GM12892 (cell line): ENCODE measurements around the gene EIF3L. TPM values are rescaled to one million over a fixed set of nuclear protein-coding genes. Genes with fewer than 3 reads are reported as not detected.
"Not testable (repeated sequence)": the region's sequence is repeated elsewhere in the genome, so short reads cannot be mapped to it uniquely, and the experiment has no call there.

Experiments used
- DNase-seq: peaks from one replicate; pipeline ENCODE4 v3.0.0; 2011; ENCODE audit not compliant: insufficient read length
- FAIRE-seq: peaks from 2 replicates; lab custom pipeline; 2011; peaks lifted over from hg19 to GRCh38; lab: Jason Lieb, UNC
- POLR2A ChIP-seq: IDR thresholded peaks from 2 replicates; pipeline ENCODE4 v1.6.1; 2011; ENCODE audit warnings: low read depth, low read length, control low read depth
- POLR2AphosphoS5 ChIP-seq: IDR thresholded peaks from 2 replicates; pipeline ENCODE4 v1.6.1; 2011; ENCODE audit warnings: low read depth, low read length, control low read depth
- TAF1 ChIP-seq: IDR thresholded peaks from 2 replicates; pipeline ENCODE4 v1.6.1; 2011; ENCODE audit warnings: low read depth, mild to moderate bottlenecking, control low read depth, low read length, borderline replicate concordance
- polyA plus RNA-seq: library from polyadenylated mRNA; unstranded; fragments of >200 nt; gene quantifications from one replicate; pipeline ENCODE4 v1.2.1, GENCODE V29; 2012; ENCODE audit warnings: missing spikeins, inconsistent platforms; ENCODE audit not compliant: missing spikeins

The EIF3L gene
- polyA plus RNA-seq = 599 TPM

DNA sequence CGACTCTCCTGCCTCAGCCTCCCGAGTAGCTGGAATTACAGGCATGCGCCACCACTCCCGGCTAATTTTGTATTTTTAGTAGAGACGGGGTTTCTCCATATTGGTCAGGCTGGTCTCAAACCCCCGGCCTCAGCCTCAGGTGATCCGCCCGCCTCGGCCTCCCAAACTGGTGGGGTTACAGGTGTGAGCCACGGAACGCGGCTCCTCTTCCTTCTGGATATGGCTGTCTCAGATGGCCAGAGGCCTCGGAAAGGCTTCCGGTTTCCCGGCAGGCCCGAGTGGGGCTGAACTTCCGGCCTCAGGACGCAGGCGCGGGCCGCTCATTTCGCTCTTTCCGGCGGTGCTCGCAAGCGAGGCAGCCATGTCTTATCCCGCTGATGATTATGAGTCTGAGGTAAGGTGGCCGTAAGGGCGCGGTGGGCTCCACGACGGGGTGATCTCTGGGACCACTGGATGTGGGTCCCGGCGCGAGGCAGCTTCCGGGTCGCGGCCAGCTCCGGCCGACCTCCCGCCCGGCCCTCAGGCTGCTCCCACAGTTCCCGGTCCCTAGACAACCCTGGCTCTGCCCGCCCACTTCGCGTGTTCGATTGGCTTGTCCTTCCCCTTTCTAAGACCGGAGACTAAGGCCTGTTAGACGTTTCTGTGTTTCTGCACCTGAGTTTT lies at the start of gene EIF3L:
EIF3L (plus strand) TSS at position 331 of the 663 bp plus-strand sequence; CDS start at position 362, 31 bp downstream.
- FAIRE-seq (peak; percentile 91), DNase-seq (peak; percentile 93)
- TF ChIP-seq TAF1 (peak; percentile 81), POLR2A (peak; percentile 94), POLR2AphosphoS5 (peak; percentile 96)

DNA sequence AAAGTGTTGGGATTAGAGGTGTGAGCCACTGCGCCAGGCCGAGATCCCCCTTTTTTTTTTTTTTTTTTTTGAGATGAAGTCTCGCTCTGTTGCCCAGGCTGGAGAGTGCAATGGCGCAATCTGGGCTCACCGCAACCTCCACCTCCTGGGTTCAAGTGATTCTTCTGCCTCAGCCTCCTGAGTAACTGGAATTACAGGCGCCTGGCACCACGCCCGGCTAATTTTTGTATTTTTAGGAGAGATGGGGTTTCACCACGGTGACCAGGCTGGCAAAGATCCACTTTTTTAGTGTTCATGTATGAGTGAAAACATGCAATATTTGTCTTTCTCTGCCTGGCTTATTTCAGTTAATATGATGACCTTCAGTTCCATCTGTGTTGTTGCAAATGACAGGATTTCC lies 49.2 kb upstream of the EIF3L start:
- DNase-seq, FAIRE-seq: not testable (repeated sequence)

DNA sequence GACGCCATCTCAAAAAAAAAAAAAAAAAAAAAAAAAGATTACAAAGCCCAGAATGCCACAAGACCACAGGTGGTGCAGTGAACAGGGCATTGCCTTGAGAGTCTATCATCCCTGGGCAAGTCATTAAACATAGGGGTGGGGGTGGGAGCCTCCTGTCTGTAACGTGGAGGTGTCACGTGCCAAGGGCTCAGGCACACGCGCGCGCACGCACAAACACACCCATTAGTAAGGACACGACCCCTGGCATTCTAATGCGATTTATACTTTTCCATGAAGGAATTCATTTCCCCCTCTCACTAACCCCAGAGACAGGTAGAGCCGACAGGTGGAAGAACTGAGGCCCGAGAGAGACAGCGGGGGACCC lies 47.3 kb upstream of the EIF3L start:
- no peak for FAIRE-seq
- no peak for TF ChIP-seq POLR2A
- no peak for TF ChIP-seq TAF1
- TF ChIP-seq POLR2AphosphoS5 = no peak
- no peak for DNase-seq

DNA sequence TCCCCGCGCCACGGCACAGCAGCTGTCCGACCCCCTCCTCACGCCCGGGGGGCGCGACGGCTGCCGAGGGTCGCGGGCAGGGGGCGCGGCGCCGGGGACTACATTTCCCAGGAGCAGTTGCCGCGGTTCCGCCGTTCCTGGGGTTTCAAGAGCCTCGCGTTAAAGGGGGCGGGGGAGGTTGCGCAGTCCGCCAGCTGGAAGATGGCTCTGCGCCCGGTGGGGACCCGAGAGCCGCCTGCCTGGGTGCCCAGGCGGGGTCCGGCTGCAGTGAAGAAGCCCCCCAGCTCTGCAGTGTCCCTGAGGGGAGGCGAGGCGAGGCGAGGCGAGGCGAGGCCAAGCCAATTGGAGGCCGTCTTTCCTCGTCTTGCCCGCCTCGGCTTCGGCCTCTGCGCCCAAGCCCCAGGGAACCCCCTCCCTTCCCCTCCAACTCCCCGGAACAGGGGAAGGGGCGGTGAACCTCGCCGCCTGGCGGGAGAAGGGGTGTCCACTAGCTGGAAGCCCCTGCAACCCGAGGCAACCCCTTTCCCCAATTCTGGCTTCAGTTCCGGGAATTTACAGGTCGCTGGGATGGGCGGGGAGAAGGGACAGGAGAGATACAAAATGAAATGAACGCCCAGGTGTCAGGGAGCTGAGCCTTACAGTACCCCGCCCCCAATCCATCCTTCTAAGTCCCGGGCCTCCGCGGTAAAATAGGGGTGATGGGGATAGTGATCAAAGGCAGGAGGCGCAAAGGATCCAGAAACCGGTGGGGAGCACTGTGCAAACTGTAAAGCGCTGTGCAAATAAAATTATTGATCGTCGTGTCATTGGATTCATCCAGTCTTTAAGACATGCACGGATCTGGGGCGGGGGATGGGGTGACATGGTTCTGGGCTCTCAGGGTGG lies 46.7 kb upstream of the EIF3L start:
- no peak for FAIRE-seq
- TF ChIP-seq POLR2AphosphoS5 (no peak), POLR2A (no peak), TAF1 (no peak)
- DNase-seq = no peak

DNA sequence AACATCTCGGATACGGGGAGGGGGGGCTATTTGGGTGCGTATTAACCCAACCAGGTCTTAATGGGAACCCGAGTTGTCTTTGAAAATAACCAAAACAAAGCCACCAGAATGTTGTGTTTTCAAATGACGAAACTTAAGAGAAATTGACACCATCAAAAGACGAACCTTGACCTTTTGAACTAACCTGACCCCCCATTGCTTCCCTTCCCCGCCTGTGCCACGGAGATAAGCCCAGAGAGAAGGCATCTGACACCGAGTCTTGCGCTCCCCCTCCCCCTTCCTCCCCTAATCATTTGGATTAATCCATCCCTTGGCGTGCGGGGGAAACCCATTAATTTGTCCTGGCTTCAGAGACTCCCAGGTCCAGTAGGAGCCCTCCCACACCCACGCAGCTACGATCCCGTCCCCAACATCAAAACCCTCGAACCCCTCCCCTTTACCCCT lies 46.0 kb upstream of the EIF3L start:
- DNase-seq (no peak), FAIRE-seq (no peak)
- no peak for TF ChIP-seq POLR2AphosphoS5
- no peak for TF ChIP-seq TAF1
- no peak for TF ChIP-seq POLR2A

DNA sequence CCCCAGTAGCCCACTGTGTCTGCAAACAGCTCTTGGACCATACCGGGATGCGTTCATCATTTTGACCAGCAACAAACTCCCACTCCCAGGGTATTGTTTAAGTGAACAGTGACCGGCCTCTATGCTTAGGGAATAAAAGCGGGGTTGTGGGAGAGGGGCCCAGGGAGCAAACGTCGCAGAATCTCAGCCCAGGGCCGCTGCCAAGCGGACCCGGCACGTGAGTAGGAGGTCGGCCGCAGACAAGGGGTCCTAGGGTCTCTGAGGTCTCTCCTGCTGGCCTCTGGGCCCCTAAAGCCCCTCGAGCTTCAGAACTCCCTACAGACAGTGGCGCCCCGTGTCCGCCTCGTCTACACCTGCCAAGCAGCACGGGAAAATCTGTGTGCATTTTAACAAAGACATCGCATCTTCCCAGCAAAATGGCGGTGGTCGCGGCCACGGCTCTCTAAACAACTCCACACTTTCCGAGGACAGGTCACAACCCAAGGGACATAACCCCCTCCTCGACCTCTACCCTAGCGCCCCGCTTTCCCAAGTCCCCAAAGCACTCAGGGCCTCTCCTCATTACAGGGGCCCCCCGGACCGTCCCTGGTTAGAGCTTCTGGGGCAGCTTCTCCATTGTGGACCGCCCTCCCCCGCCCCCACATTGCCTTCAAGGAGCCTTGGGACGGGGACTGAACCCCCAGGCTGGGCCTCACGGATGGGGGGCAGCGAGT lies 45.4 kb upstream of the EIF3L start:
- TF ChIP-seq POLR2A (no peak), TAF1 (no peak), POLR2AphosphoS5 (no peak)
- FAIRE-seq (peak; percentile 64), DNase-seq (no peak)

DNA sequence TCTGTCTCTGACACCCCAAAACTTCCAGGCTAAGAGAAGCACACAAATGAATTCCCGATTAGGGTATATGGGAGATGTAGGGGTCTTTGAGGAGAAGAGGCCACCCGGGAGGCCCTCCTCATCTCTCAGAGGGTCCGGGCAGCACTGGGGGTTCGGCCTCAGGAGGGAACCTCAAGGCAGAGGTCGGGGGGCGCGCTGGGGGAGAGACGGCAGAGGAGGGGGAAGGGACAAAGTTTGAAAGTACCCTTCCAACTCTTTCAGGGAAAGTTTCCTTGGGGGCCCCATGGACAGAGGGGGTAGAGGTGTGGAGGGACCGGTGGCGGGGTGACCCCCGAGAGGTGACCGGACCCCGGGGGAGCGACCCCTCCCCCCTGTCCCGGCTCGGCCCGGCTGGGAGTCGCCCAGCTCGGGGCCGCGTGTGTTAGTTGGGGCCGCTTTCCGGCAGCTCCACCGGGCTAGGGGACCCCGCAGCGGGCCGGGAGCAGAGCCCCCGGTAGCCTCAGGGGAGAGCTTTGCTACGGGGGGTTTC lies 44.8 kb upstream of the EIF3L start:
- DNase-seq = no peak
- no peak for FAIRE-seq
- no peak for TF ChIP-seq TAF1
- TF ChIP-seq POLR2AphosphoS5 = no peak
- TF ChIP-seq POLR2A = no peak

DNA sequence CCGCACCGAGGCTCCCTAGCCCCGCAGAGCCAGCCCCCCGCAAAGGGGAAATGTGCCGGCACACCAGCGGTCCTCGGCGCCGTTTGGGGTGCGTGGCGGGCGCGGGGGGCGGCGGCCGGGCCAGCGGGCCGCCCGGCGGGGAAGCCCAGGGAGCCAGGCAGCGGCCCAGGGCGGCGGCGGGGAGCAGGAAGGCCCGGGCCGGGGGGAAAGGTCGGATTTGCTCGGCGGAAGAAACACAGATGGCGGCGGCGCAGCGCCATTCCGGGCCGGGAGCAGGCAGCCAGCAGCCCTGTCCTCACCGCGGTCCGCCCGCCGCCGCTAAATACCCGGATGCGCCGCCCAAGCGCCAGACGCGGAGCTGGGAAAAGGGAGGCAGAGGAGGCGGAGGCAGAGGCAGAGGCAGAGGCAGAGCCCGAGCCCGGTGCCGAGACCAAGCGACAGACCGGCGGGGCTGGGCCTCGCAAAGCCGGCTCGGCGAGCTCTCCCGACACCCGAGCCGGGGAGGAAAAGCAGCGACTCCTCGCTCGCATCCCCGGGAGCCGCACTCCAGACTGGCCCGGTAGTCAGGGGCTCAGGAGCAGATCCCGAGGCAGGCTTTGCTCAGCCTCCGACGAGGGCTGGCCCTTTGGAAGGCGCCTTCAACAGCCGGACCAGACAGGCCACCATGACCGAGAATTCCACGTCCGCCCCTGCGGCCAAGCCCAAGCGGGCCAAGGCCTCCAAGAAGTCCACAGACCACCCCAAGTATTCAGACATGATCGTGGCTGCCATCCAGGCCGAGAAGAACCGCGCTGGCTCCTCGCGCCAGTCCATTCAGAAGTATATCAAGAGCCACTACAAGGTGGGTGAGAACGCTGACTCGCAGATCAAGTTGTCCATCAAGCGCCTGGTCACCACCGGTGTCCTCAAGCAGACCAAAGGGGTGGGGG lies 44.1 kb upstream of the EIF3L start:
- no peak for TF ChIP-seq TAF1
- peak; percentile 59 for TF ChIP-seq POLR2A
- DNase-seq = no peak
- no peak for FAIRE-seq

DNA sequence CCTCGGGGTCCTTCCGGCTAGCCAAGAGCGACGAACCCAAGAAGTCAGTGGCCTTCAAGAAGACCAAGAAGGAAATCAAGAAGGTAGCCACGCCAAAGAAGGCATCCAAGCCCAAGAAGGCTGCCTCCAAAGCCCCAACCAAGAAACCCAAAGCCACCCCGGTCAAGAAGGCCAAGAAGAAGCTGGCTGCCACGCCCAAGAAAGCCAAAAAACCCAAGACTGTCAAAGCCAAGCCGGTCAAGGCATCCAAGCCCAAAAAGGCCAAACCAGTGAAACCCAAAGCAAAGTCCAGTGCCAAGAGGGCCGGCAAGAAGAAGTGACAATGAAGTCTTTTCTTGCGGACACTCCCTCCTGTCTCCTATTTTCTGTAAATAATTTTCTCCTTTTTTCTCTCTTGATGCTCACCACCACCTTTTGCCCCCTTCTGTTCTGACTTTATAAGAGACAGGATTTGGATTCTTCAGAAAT lies 43.4 kb upstream of the EIF3L start:
- TF ChIP-seq POLR2AphosphoS5 = no peak
- no peak for TF ChIP-seq TAF1
- no peak for TF ChIP-seq POLR2A
- DNase-seq (no peak), FAIRE-seq (no peak)

DNA sequence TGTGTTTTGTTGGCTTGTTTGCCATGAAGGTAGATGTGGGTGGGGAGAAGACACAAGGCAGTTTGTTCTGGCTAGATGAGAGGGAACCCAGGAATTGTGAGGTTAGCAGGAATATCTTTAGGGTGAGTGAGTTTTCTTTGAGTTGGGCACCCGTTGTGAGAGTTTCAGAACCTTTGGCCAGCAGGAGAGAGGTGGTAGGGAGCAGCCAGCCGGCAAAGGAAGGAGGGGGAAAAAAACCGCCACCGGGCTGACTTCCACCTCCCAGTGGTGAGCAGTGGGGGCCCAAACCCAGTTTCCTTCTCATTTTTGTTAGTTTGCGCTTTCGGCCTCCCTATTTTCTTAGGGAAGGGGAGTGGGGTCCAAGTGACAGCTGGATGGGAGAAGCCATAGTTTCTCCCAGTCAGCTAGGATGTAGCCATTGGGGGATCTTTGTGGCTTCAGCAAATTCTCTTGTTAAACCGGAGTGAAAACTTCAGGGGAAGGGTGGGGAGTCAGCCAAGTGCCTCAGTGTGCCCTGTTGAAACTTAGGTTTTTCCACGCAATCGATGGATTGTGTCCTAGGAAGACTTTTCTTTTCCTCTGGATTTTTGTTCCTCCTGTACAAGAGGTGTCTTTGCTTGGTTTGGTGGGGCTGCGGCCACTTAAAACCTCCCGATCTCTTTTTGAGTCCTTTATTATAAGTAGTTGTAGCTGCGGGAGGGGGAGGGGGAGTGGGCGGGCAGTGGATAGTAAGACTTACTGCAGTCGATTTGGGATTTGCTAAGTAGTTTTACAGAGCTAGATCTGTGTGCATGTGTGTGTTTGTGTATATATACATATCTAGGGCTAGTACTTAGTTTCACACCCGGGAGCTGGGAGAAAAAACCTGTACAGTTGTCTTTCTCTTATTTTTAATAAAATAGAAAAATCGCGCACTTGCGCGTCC lies 42.5 kb upstream of the EIF3L start:
- TF ChIP-seq POLR2A (no peak), POLR2AphosphoS5 (no peak), TAF1 (no peak)
- FAIRE-seq (no peak), DNase-seq (no peak)
